Measurements from ENCODE around the gene PKIG. TPM values are rescaled to one million over a fixed set of nuclear protein-coding genes. Genes with fewer than 3 reads are reported as not detected.
A peak's percentile ranks its signal among the peaks of the same experiment; 100 is the strongest.

Gene PKIG
- total and polyA plus RNA-seq, 9 donors = 37.0 to 114 (median 49.9) TPM

DNA sequence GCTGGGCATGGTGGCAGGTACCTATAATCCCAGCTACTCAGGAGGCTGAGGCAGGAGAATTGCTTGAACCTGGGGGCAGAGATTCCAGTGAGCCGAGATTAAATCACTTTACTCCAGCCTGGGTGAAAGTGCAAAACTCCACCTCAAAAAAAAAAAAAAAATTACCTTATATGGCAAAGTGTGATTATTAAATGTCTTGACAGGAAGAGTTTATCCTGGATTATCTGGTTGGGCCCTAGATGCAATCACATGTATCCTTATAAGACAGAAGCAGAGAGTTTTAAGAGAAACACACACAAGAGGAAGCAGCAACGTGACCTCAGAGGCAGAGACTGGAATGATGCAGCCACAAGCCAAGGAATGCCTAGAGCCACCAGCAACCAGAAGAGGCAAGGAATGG is 58.1 kb downstream of the PKIG start:
- H3K27ac ChIP-seq = no peak overlapping the region
- no peaks in the 10 kb centered on the region for H3K36me3 ChIP-seq
- no peak for TF ChIP-seq EP300 (IDR thresholded peaks at IDR 0.05)
- no peak for TF ChIP-seq CTCF (IDR thresholded peaks at IDR 0.05)
- no peak for TF ChIP-seq POLR2A (IDR thresholded peaks at IDR 0.05)
- H3K9me3 ChIP-seq = no peaks in the 10 kb centered on the region
- H3K4me3 ChIP-seq = no peak overlapping the region
- no peaks in the 10 kb centered on the region for H3K27me3 ChIP-seq
- 89 to 98% (median 98%) methylated on average over 2 of the region's 2 CpGs for WGBS, 3 donors
- no peaks in the 10 kb centered on the region for H3K4me1 ChIP-seq (ENCODE audit: insufficient read depth)
- DNase-seq = no peak
- intact Hi-C loops (cut with DNase I) = loop anchor here in 1 of 4 donors (10.0 kb wide), 1 partner anchor 774 kb away; the partner anchor contains the start of gene PIGT

DNA sequence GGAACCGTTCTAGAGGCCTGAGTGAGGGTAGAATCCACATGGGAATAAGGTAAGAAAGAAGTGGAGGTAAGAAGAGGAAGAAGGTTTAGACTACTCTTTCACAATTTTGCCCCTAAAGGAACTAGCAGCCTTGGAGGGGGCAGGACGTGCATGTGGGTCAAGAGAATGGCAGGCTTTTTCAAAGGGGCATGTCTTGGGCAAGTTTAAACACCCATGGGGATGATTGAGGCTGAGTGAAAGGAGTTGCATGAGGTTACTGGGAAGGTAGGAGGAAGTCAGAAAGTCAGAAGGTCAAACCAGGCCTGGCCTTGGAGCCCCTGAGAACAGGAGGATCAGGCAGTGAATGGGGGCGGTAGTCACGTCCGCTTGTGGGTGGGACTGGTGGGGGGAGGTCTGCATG is 58.9 kb downstream of the PKIG start:
- H3K36me3 ChIP-seq = no peaks in the 10 kb centered on the region
- 93 to 96% (median 95%) methylated on average over 5 of the region's 5 CpGs for WGBS, 3 donors
- no peaks in the 10 kb centered on the region for H3K4me1 ChIP-seq (ENCODE audit: insufficient read depth)
- no peaks in the 10 kb centered on the region for H3K27me3 ChIP-seq
- TF ChIP-seq CTCF (IDR thresholded peaks at IDR 0.05) (no peak), EP300 (IDR thresholded peaks at IDR 0.05) (no peak), POLR2A (IDR thresholded peaks at IDR 0.05) (no peak)
- intact Hi-C loops (cut with DNase I) = loop anchor here in 1 of 4 donors (10.0 kb wide), 1 partner anchor 773 kb away; the partner anchor contains the start of gene PIGT
- H3K4me3 ChIP-seq = no peak overlapping the region
- H3K9me3 ChIP-seq = no peaks in the 10 kb centered on the region
- no peak overlapping the region for H3K27ac ChIP-seq
- DNase-seq = no peak

DNA sequence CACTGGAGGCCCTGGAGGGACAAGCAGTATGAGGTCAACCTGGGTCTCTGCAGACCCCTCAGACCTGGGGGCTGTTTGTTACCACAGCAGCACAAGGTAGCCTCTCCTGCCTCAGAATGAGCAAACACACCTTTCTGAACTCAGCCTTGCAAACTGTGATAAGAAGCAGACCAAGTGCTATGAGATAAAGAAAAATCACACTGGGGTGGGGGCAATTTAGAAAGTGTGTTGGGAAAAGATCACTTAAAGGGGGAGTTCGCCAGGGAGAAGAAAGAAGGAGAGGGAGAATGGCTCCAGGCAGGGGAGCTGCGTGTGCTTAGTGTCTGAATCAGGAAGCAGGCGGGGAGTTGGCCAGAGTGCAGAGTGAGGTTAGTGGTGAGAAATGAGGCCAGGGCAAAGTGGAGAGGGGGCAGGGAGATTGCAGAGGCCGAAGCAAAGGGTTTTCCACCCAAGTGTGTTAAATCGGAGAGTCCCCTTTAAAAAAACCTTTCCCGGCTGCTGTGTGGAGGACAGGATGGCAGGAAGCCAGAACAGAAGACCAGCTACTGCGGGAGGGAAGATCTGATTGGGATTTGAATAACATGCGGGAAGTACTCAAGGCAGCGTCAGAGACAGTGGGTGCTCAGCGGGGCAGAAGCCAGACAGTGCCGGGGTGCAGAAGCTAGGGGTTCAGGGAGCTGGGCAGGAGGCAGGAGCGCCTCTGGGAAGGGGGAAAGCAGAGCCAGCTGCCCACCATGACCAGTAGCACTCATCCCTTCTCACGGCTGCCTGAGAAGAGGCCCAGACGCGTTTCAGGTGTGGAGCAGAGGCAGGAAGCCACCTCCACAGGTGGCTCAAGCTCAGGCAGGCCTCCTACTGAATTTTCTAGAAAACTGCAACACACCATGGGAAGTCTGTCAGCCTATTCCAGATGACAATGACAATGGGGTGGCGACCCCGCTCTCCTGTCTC is 60.1 kb downstream of the PKIG start:
- intact Hi-C loops (cut with DNase I) = loop anchor here in 1 of 4 donors (10.0 kb wide), 1 partner anchor 772 kb away; the partner anchor contains the start of gene PIGT
- Histone ChIP-seq H3K27ac (peak overlapping the region in 1 of 2 donors; percentile 20), H3K27me3 (no peaks in the 10 kb centered on the region), H3K4me1 (ENCODE audit: insufficient read depth) (no peaks in the 10 kb centered on the region), H3K4me3 (no peak overlapping the region), H3K9me3 (no peaks in the 10 kb centered on the region), H3K36me3 (no peaks in the 10 kb centered on the region)
- WGBS, 3 donors = 20 to 22% (median 21%) methylated on average over 17 of the region's 17 CpGs
- peak; percentile 34 to 66 (median 55) for DNase-seq
- TF ChIP-seq POLR2A (IDR thresholded peaks at IDR 0.05) (no peak), EP300 (IDR thresholded peaks at IDR 0.05) (no peak), CTCF (IDR thresholded peaks at IDR 0.05) (no peak)

GRCh38 chr20:44643154-44643519 is 60.8 kb downstream of the PKIG start:
- Histone ChIP-seq H3K27me3 (no peaks in the 10 kb centered on the region), H3K4me3 (no peak overlapping the region), H3K27ac (no peak overlapping the region), H3K4me1 (ENCODE audit: insufficient read depth) (no peaks in the 10 kb centered on the region), H3K36me3 (no peaks in the 10 kb centered on the region), H3K9me3 (no peaks in the 10 kb centered on the region)
- TF ChIP-seq CTCF (IDR thresholded peaks at IDR 0.05) = no peak
- TF ChIP-seq POLR2A (IDR thresholded peaks at IDR 0.05) = no peak
- no peak for TF ChIP-seq EP300 (IDR thresholded peaks at IDR 0.05)
- WGBS, 3 donors = 47 to 69% (median 61%) methylated on average over 1 of the region's 1 CpG
- intact Hi-C loops (cut with DNase I) = loop anchor here in 1 of 4 donors (10.0 kb wide), 1 partner anchor 772 kb away; the partner anchor contains the start of gene PIGT
- DNase-seq = no peak

All from ovary (tissue), 9 donors.